Islet precursor cell (in vitro differentiated cells): ENCODE data around the gene PSMD13.
A peak's percentile ranks its signal among the peaks of the same experiment; 100 is the strongest.
"Not testable (repeated sequence)": the region's sequence is repeated elsewhere in the genome, so short reads cannot be mapped to it uniquely, and the experiment has no call there.

ENCODE experiments used
- DNase-seq: peaks from one replicate; pipeline ENCODE4 v3.0.0-alpha.2; 2018

PSMD13 gene

GRCh38 chr11:218815-219593 lies 17.8 kb upstream of the PSMD13 start:
- no peak for DNase-seq

- not testable (repeated sequence) for DNase-seq
Observed at GRCh38 chr11:220641-221215, 16.0 kb upstream of the PSMD13 start.

GRCh38 chr11:221539-221938 lies 15.2 kb upstream of the PSMD13 start:
- no peak for DNase-seq

GRCh38 chr11:221998-222789 lies 14.6 kb upstream of the PSMD13 start:
- no peak for DNase-seq

- no peak for DNase-seq
Observed at GRCh38 chr11:223026-223789, 13.6 kb upstream of the PSMD13 start.

- DNase-seq, result no peak
Observed at GRCh38 chr11:223884-224283, 12.9 kb upstream of the PSMD13 start.

- DNase-seq, result no peak
Observed at GRCh38 chr11:224424-224823, 12.4 kb upstream of the PSMD13 start.

GRCh38 chr11:225734-226453 lies 10.9 kb upstream of the PSMD13 start:
- DNase-seq, result no peak

- DNase-seq, result no peak
Observed at GRCh38 chr11:227824-228379, 8.9 kb upstream of the PSMD13 start.

- peak; percentile 34 for DNase-seq
Observed at GRCh38 chr11:230431-230830, 6.3 kb upstream of the PSMD13 start.

- DNase-seq, result peak; percentile 53
Observed at GRCh38 chr11:232783-233565, 3.8 kb upstream of the PSMD13 start.

GRCh38 chr11:235180-235579 lies 1.6 kb upstream of the PSMD13 start:
- no peak for DNase-seq

GRCh38 chr11:235609-235996 lies 1.2 kb upstream of the PSMD13 start:
- no peak for DNase-seq

- peak; percentile 94 for DNase-seq
Observed at GRCh38 chr11:235997-236773, 591 bp upstream of the PSMD13 start, which contains the start of gene SIRT3. Gene SIRT3, minus strand, starts transcription at chr11:236342. Its CDS starts 14 bp downstream, at chr11:236328.

- DNase-seq, result not testable (repeated sequence)
Observed at GRCh38 chr11:238346-238745, 1.6 kb downstream of the PSMD13 start.

GRCh38 chr11:240315-240714 lies 3.5 kb downstream of the PSMD13 start:
- no peak for DNase-seq

GRCh38 chr11:241634-242033 lies 4.9 kb downstream of the PSMD13 start:
- DNase-seq, result no peak

GRCh38 chr11:244376-244775 lies 7.6 kb downstream of the PSMD13 start:
- DNase-seq, result no peak

- DNase-seq, result no peak
Observed at GRCh38 chr11:249062-249461, 12.3 kb downstream of the PSMD13 start.

GRCh38 chr11:250274-250673 lies 13.5 kb downstream of the PSMD13 start:
- no peak for DNase-seq
